ENCODE results near the gene LRRC75B.

The LRRC75B gene

DNA sequence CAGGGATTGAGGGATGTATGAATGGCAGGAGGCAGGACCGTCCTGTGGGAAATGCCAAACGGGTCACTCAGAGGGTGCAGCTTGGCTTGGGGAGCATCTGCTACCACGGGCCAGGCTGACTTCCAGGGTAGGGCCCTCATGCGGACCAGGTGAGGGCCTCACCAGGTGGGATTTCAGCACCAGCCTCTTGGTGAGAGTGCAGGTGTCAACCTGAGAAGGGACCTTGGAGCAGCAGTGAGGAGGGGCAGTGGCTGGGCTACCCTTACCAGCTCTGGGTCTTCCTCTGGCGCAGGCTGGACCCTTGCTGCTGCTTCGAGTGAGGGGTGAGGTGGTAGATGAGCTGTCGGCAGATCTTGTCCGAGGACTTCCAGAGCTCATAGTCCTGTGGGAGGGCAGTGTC is 4.9 kb downstream of the LRRC75B start:
- in situ Hi-C loops (cut with MboI; ENCODE audit: low sequenced_read_pairs) = no loop called here

DNA sequence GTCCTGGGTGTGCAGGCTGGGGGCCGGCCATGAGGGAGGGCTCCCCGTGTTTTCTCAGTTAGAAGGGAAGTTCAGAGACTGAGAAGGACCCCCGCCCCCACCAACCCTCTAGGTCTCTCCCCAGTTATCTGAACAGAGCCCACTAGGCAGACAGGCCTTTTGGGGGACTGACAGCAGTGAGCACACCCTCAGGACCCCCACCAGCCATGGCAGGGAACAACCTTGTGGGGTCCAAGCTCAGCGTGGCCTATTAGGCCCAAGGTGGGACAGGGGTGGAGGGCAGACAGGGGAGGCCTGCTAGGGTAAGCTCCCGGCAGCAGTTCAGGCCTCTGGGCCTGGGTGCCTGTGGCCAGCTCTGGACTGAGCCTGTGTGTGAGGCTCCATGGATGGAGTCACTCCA is 5.6 kb downstream of the LRRC75B start:
- in situ Hi-C loops (cut with MboI; ENCODE audit: low sequenced_read_pairs) = no loop called here

DNA sequence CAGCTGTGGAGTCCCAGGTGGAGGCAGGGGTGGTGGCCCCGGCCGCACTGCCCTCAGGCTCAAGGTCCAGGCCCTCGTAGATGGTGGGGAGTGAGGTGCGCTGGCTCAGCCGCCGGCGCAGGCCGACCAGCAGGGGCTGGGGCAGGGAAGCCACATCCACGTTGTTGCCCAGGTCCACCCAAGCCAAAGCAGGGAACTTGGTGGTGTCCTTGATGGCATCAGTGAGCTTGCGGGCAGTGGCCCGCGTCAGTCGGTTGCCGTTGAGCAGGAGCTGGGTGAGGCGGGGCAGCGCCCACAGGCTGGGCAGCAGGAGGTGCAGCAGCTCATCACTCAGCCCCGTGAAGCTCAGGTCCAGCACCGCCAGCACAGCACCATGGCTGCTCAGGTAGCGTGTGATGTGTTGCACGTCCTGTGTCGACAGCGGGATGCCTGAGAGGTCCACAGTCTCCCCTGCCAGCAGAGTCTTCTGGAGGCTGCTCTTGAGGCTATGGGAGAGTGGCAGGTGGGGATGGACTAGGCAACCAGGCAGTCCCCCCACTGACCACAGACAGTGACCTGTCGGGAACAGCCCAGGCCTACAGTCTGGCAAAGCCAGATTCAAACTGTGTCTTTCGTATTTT is 6.8 kb downstream of the LRRC75B start:
- in situ Hi-C loops (cut with MboI; ENCODE audit: low sequenced_read_pairs) = no loop called here

DNA sequence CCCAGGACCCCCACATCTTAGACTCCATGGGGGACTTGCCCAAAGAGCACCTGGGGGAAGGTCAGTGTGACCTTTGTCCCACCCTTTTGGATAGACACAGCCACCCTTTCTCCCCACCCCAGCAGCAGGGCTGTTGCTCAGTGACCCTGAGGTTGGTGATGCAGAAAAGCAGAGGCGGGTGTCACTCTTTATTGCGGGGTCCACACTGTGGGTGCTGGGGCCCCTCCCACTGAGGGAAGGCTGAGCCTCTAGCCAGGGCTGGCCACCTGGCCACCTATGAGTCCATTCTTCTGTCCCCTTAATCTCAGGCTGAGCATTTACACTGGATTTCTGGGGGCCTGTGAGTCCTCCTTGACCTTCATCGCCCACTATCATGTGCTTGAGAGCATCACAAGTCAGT is 7.4 kb downstream of the LRRC75B start:
- in situ Hi-C loops (cut with MboI; ENCODE audit: low sequenced_read_pairs) = no loop called here

DNA sequence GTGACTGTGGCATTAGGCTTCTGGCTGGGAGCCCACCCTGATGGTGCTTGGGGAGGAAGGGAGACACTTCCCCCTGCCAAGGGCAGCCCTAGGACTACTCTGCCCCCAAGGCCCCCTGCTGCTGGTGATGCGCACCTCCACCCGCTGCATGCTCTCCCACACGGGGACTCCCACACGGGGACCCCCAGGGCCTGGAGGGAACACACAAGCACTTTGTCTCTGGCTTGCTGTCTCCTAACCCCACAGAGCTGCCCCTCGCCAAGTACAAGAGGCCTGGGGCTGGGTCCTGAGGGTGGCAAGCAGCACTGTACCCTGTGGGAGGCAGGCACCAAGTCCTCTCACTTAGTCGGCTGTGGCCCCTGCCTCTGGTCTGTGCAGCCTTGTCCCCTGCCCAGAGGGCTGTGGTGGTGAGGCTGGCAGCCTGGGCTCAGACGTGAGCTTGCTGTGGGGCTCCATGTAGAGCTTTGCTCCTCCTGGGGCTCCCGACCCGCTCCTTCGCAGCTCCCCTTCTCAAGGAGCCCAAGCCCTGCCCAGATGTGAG is 7.9 kb downstream of the LRRC75B start:
- in situ Hi-C loops (cut with MboI; ENCODE audit: low sequenced_read_pairs) = no loop called here

DNA sequence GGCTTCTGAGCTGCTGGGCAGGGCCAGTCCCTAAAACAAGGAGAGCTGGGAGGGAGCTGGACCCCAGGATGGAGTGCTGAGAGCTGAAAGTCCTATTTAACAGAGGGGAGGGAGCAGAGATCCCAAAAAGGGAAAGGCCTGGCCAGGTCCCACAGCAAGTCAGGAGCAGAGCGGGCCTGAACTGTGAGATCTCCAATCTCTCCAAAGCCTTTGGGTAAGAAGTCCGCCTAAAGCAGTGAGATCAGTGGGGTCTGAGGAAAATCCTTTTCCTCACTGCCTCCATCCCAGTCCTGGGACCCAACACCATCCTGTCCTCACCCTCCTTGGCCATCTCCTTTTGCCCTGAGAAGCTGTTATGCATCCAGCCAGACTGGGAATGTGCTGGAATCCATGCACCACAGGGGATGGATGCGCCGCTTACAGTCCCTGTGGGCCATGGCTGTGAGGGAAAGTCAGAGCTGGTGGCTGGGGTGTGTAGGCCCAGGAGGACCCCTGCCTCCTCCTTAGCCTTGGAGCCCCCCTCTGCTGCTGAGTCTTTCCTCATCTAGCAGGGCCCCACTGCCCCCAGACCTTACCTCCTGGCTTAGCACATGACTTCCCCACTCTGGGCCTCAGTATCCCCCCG is 8.6 kb downstream of the LRRC75B start:
- in situ Hi-C loops (cut with MboI; ENCODE audit: low sequenced_read_pairs) = no loop called here

DNA sequence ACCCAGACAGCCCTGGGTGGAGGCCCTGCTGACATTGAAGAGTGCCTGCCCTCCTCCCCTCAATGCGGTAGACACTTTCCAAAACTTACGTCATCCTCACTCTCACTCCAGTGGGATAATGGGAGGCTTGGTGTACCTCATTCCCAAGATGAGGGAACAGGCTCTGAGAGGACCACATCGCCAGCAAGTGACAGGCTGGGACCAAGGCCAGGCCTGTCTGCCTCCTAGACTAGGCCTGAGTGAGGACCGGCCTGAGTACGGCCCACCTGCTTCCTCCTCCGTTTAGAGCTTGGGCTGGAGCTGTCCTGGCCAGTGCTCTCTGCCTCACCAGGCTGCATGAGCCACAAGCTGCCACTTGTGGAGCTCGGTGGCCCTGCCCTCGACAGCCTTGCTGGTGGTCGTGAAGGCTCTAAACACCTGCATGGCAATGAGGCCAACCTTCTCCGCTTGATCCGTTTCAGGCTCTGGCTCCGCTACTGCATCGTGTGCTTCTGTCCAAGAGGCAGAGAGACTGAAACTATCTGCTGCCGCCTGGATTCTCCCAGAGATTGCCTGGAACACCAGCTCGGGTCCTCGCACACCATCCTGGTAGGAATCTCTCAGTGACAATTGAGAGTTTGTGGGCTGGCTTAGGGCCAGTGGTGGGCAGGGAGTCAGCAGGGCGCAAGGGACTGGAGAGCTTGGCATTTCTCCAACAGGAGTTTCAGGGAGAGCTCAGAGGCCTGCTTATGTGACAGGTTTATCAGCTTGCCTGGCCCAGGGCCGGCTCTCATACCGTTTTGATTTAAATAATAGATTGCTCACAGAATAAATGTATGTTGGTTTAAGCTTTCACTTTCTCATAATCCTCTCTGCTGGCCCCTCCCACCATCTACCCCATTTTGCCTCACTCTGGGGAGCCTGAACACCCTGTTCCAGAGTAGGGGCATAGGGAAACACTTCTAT is 9.4 kb downstream of the LRRC75B start:
- in situ Hi-C loops (cut with MboI; ENCODE audit: low sequenced_read_pairs) = no loop called here

DNA sequence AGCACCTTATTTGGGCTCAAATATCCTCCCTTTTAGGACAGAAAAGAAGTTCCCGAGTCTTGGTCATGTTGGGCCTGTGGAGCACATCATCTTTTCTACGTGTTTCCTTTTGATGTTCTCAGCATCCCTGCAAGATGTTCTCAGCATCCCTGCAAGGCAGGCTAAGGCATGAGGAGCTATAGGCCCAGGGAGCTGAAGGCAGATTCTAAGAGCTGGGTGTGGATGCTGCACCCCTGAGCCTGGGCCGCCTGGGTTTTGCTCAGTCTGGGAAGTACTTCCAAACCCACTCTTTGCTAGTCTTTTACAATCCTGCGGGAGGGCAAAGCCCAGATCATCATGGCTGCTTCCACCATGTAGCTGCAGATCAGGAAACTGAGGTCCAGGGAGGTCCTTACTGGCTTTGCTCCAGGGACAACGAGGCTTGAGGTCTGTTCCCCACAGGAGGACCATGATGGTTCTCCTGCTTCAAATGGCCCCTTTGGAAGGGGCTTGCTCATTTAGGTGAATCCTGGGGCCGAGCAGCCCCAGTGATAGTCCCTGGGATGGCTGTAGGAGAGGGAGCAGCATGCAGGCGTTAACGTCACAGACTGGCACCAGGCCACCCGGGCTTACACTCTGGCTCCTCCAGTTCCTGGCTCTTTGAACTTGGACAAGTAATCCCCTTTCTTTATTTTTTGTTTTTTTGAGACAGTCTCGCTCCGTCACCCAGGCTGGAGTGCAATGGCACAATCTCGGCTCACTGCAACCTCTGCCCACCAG is 10.6 kb downstream of the LRRC75B start:
- in situ Hi-C loops (cut with MboI; ENCODE audit: low sequenced_read_pairs) = no loop called here

DNA sequence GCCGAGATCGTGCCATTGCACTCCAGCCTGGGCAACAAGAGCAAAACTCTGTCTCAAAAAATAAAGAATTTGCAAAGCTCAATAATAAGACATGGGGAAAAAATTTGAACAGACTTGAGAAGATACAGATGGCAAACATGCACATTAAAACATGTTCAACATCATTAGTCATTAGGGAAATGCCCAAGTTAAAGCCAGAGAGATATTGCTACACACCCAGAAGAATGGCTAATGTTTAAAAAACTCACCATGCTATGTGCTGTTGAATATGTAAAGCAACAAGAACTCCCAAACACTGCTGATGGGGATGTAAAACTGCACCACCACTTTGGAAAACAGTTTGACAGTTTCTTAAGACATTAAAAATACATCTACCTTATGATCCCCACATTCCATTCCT is 12.6 kb downstream of the LRRC75B start:
- in situ Hi-C loops (cut with MboI; ENCODE audit: low sequenced_read_pairs) = no loop called here

DNA sequence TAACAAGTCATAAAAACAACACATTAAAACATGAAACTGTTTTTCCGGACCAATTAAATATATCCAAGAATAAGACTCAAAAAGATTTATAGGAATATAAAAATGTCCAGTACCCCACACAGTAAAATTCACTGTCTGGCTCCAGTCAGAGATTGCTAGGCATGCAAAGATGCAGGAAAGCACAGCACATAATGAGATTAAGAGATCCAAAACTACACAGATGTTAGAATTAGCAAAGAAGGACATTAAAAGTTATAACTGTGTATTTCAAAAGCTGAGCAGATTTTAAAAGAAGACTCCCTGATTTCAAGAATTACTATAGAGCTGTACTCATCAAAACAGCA is 13.6 kb downstream of the LRRC75B start:
- in situ Hi-C loops (cut with MboI; ENCODE audit: low sequenced_read_pairs) = no loop called here

DNA sequence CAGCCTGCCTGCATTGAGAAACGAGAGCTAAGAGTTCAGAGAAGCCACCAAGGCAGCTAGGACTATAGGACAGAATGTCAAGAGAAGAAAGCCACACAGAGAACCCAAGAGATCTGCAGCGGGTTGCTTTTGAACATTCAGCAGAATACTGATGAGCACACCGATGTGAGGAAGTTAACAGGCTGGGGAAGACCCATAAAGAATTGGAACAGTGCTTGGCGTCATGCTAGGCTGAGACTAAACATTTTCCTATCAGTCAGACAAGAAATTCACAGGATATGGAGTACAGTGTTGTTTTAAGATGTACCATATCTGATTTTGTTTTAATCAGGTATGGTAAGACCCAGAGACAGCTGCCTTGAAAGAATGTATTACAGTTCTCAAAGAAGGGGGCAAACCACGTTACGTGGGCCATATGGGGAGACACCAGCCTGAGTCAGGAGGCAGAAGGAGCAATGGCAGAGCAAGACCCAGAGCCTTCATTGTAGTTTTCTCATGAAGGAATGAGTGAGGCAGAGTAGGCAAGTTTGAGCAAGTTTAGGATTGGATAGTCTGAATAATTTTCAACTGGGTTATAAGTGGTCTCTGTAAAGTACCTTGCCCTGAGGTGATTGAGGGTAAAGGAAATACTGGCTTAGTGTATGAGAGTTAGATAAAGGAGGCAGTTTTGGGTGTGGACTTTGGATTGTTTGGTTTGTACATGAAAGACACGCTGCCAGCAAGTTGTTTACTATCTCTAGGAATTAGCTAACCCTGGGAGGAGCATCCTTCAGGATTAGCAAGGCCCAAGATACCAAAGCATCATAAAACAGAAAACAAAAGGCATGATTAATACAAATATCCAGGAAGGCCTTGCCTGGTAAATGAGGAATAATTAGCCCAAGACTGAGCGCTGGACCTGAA is 14.3 kb downstream of the LRRC75B start:
- in situ Hi-C loops (cut with MboI; ENCODE audit: low sequenced_read_pairs) = no loop called here

DNA sequence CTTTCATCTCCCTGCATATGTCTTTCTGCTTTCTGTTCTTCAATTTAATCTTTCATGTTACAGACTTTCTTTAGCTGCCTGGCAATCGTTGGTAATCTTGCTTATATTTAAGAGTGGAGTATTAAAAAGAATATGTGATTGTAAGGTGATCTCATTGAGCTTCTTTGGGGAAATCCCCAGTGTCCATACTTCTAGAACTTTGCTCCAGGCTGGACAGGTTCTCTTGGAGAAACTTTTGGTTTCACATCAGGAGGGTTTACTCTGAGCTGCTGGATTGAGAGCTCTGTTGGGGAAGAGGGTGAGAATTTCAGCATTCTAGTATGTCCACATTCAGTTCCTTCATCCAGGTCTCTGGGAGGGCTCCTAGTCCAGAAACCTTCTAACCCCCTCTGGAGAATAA is 16.1 kb downstream of the LRRC75B start:
- in situ Hi-C loops (cut with MboI; ENCODE audit: low sequenced_read_pairs) = no loop called here

DNA sequence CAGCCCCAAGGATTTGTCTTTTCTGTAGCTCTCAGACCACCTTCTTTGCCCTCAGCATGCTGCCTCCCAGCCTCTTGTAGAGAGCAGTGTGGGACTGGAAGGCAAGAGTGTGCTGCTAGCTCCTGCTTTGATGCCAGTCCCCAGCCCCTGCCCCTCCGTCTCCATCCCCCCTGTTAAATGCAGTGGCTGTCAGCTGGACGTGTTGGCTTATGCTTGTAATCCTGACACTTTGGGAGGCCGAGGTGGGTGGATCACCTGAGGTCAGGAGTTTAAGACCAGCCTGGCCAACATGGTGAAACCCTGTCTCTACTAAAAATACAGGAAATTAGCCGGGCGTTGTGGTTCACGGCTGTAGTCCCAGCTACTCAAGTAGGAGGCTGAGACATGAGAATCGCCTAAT is 21.6 kb downstream of the LRRC75B start:
- in situ Hi-C loops (cut with MboI; ENCODE audit: low sequenced_read_pairs) = no loop called here

DNA sequence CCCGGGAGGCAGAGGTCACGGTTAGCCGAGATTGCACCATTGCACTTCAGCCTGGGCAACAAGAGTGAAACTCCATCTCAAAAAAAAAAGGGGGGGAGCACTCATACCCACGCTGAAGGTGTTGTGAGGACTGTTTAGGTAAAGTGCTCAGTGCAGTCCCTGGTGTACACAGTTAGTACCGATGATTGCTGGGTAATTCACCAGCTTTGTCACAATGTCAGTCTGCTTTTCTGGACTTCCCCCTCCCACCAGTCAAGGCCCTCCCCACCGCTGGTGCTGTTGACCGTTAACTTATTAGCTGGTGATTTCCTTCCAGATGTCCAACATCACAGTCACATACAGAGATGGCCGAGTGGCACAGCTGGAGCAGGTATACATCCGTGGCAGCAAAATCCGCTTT is 25.2 kb downstream of the LRRC75B start:
- in situ Hi-C loops (cut with MboI; ENCODE audit: low sequenced_read_pairs) = no loop called here

DNA sequence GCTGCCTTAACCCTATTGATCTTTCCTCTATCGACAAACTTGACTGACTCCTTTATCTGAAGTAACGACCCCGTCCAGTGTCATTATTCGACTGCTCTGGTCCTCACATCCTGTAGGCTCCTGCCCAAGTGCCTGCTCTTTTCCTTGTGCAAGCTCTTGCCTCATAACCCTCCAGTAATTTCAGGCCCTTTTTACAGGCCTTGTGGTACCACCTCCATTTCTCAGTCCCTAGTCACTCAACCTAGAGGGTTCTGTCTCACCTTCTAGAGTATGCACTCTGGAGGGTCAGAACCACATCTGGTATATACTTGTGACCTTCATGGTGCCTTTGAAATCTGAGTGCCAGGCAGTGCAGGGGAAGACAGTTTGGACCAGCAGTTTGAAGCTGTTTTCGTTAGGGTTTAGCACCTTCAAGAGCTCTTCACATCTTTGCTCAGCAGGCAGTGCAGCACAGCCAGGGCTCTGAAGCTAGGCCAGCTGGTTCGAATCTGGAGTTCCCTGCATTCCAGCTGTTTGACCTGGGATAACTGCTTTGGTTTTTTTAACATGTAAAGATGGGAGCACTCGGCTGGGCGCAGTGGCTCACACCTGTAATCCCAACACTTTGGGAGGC is 25.9 kb downstream of the LRRC75B start:
- in situ Hi-C loops (cut with MboI; ENCODE audit: low sequenced_read_pairs) = no loop called here

DNA sequence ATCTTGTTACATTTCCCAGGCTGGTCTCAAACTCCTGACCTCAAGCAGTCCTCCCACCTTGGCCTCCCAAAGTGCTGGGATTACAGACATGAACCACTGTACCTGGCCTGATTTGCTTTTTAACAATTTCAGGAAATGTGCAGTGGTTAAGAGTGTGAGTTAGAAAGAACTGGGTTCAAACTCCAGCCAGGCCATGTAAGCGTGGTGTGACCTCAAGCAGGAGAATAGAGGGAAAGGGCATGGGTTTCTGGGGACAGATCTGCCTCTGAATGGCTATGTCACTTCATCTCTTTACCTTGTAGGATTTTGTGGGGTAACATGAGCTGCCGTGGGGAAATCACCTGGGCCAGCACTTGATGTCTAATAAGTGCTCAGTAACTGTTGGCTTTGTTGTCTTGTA is 27.8 kb downstream of the LRRC75B start:
- in situ Hi-C loops (cut with MboI; ENCODE audit: low sequenced_read_pairs) = no loop called here

DNA sequence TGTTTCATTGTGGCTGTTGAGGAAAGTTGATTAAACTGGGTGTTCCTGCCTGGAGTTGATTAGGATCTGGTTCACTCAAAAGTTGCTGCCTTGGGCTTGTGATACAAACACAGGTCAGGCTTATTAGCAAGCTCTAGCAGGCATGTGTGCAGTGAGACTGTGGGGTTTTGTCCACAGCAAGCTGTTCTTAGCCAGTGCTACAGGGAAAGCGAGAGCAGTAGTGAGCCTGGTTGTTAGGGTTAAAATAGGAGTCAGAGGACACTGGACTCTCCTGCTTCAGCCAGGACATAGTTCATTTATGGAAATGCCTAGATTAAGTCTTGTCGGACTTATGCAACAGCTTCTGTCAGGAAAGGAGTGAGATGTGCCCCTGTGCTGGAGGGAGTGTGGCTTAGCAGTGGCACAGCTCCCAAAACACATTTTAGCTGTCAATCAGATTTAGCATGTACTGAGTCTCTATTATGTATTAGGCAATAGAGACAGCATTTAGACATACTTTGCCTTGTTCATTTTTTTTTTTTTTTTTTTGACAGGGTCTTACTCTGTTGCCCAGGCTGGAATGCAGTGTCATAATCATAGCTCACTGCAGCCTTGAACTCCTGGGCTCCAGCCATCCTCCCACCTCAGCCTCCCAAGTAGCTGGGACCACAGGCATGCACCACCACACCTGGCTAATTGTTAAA is 28.4 kb downstream of the LRRC75B start:
- in situ Hi-C loops (cut with MboI; ENCODE audit: low sequenced_read_pairs) = no loop called here

DNA sequence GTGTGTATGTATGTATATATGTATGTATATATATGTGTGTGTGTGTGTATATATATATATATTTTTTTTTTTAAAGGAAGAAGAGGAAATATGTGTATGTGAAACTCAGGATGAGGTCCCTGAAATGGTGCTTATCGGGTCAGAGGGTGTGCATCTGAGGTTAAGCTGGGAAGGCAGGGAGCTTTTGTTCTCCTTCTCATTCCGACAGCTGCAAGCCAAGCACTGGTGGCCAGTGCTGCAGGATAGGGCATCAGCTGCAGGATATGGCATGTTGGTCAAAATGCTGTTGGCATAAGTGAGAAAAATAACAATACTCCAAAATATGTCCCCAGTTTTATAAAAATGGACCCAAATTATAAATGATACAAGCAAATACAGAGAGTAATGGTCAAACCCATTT is 29.6 kb downstream of the LRRC75B start:
- in situ Hi-C loops (cut with MboI; ENCODE audit: low sequenced_read_pairs) = no loop called here

DNA sequence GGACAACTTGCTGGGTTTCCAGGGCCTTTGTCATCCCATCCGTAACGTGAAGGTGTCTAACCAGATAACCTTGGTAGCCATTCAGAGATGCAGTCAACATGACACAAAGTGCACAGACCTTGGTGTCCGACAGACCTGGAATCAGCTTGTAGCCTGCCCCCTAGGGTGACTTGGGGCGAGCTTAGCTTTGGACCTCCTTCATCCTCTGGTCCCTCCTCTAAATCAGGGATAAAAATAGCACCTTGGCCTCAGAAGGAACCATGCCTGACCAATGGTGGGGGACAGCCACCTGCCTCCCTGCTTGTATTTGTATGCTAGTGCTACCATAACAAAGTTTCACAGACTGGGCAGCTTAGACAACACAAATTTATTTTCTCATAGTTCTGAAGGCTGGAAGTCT is 33.4 kb downstream of the LRRC75B start:
- in situ Hi-C loops (cut with MboI; ENCODE audit: low sequenced_read_pairs) = no loop called here
